Stimulated activated naive CD8-positive, alpha-beta T cell treated with anti-CD3 and anti-CD28 coated beads, Interleukin-15, amount 100 ng/mL, for 72 hours (primary cell): Measurements from ENCODE around the gene PCNX2.

Experiments used
- ATAC-seq: fragments of 150-1000 bp; cut with Tn5 transposase; 2 replicates; pipeline ENCODE4 v1.10.0; 2021; ENCODE audit warnings: mild to moderate bottlenecking, moderate library complexity
- DNase-seq, 2 donors: peaks; one replicate each; pipeline ENCODE4 v3.0.0; 2021 to 2022
- H3K27ac Mint-ChIP-seq, 2 donors: one replicate each; pipeline ENCODE4 v1.8.0; 2022; ENCODE audit warnings: mild to moderate bottlenecking in 2 of 2, mixed read lengths in 2 of 2, moderate library complexity in 2 of 2
- H3K27me3 Mint-ChIP-seq: one replicate; pipeline ENCODE4 v1.8.0; 2022; ENCODE audit warnings: mixed read lengths
- H3K4me1 Mint-ChIP-seq: one replicate; pipeline ENCODE4 v1.8.0; 2022; ENCODE audit warnings: mild to moderate bottlenecking, mixed read lengths
- H3K4me3 Mint-ChIP-seq, 2 donors: one replicate each; pipeline ENCODE4 v1.8.0; 2022; ENCODE audit warnings: mild to moderate bottlenecking in 2 of 2, mixed read lengths in 2 of 2, moderate library complexity in 1 of 2
- H3K9me3 Mint-ChIP-seq, 2 donors: one replicate each; pipeline ENCODE4 v1.8.0; 2022; ENCODE audit warnings: mixed read lengths in 2 of 2

PCNX2 gene

GRCh38 chr1:233253231-233253831, 42.2 kb downstream of the PCNX2 start:
- peak overlapping the region in 1 of 2 donors; percentile 71 for H3K27ac Mint-ChIP-seq
- H3K4me3 Mint-ChIP-seq, result no peak overlapping the region
- no peaks in the 10 kb centered on the region for H3K27me3 Mint-ChIP-seq
- DNase-seq (no peak), ATAC-seq (no peak)
- no peaks in the 10 kb centered on the region for H3K9me3 Mint-ChIP-seq
- no peaks in the 10 kb centered on the region for H3K4me1 Mint-ChIP-seq

- no peaks in the 10 kb centered on the region for H3K4me1 Mint-ChIP-seq
- ATAC-seq (no peak), DNase-seq (no peak)
- no peak overlapping the region for H3K4me3 Mint-ChIP-seq
- no peaks in the 10 kb centered on the region for H3K27me3 Mint-ChIP-seq
- H3K9me3 Mint-ChIP-seq, result no peaks in the 10 kb centered on the region
- no peak overlapping the region for H3K27ac Mint-ChIP-seq
Measured at GRCh38 chr1:233252441-233252840, 43.1 kb downstream of the PCNX2 start.

DNA sequence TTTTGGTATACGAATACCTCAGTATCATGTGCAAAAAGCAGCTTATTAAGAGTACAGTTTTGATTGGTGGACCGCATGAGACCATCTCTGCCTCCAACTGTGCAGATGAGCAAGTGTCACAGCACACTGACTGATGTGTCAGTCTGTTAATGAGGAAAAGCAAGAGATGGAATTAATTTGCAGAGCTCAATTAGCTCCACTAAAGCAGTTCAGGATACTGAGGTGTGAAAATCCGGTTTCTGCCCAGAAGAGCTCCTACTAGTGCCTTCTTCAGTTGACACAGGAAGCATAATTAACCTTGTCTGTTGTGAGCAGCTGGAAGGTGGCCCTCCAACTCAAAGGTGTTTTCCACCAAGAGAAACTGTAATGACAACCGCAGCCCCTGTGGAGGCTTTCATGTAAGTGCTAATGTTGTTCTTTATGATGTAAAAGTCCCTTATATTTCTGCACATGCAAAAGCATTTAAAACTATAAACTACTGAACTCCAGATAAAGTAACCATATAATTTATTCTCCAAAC, 44.3 kb downstream of the PCNX2 start:
- no peaks in the 10 kb centered on the region for H3K9me3 Mint-ChIP-seq
- DNase-seq (no peak), ATAC-seq (no peak)
- no peaks in the 10 kb centered on the region for H3K4me1 Mint-ChIP-seq
- no peaks in the 10 kb centered on the region for H3K27me3 Mint-ChIP-seq
- no peak overlapping the region for H3K27ac Mint-ChIP-seq
- H3K4me3 Mint-ChIP-seq, result no peak overlapping the region

GRCh38 chr1:233248014-233248413, 47.5 kb downstream of the PCNX2 start:
- no peak overlapping the region for H3K4me3 Mint-ChIP-seq
- H3K4me1 Mint-ChIP-seq, result no peaks in the 10 kb centered on the region
- H3K9me3 Mint-ChIP-seq, result no peaks in the 10 kb centered on the region
- ATAC-seq (no peak), DNase-seq (no peak)
- H3K27me3 Mint-ChIP-seq, result no peaks in the 10 kb centered on the region
- no peak overlapping the region for H3K27ac Mint-ChIP-seq

GRCh38 chr1:233246965-233247364, 48.6 kb downstream of the PCNX2 start:
- Mint-ChIP-seq H3K9me3 (no peaks in the 10 kb centered on the region), H3K4me1 (no peaks in the 10 kb centered on the region), H3K4me3 (no peak overlapping the region), H3K27ac (no peak overlapping the region), H3K27me3 (no peaks in the 10 kb centered on the region)
- no peak for ATAC-seq
- no peak for DNase-seq

DNA sequence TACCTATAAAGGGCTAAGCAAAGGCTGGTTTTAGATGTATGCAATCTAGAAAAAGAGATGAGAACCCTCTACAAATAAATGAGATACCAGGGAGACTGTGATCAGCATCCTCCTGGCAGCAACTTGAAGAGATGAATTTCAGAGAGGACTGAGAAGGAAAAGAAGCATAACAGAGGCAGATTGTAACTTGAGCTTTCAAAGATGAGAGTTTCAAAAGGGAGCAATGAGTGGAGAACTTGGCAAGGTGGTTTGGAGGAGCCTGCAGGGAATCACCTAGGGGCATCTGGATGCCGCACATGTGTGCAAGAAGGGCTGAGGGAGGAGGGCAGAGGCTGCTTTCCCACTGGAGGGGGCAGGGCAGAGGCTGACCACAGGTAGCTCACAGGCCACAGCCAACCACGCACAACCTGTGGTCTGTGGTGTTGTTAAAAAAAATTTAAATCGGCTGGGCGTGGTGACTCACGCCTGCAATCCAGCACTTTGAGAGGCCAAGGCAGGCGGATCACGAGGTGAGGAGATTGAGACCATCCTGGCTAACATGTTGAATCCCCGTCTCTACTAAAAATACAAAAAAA, 50.2 kb downstream of the PCNX2 start:
- no peak for DNase-seq
- no peaks in the 10 kb centered on the region for H3K27me3 Mint-ChIP-seq
- no peak for ATAC-seq
- no peaks in the 10 kb centered on the region for H3K9me3 Mint-ChIP-seq
- H3K4me3 Mint-ChIP-seq, result no peak overlapping the region
- no peak overlapping the region for H3K27ac Mint-ChIP-seq
- no peaks in the 10 kb centered on the region for H3K4me1 Mint-ChIP-seq

GRCh38 chr1:233244183-233244582, 51.3 kb downstream of the PCNX2 start:
- no peak overlapping the region for H3K27ac Mint-ChIP-seq
- no peaks in the 10 kb centered on the region for H3K27me3 Mint-ChIP-seq
- no peak overlapping the region for H3K4me3 Mint-ChIP-seq
- no peaks in the 10 kb centered on the region for H3K9me3 Mint-ChIP-seq
- no peaks in the 10 kb centered on the region for H3K4me1 Mint-ChIP-seq
- DNase-seq (no peak), ATAC-seq (no peak)

DNA sequence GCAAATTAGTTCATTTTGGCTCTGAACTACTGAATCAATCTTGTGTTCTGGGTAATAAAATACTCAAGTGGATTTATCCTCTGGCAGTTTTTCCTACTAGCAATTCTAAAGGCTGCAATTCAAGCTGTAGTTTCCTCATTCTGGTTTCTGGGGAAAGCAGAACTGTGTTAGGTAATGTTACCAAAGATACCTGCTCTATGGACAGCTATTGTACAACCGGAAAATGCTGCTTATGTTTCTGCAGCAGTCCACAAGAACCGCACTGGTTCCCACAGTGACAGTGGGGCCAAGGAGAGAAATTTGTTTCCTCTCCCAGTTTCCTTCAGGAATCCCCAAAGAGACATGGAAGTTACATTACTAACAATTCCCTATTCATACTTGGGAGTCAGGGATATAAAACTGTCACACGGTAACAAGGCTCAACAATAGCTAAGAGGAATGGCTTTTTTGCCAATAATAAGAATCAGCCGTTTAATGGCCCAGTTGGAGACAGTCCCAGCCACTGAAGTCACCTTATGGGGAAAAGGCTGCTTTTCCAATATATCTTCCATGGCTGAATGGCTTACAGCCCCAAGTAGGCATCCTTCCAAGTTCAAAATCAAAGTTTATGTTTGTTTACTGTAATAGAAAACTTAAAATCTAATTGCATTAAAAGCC, 52.6 kb downstream of the PCNX2 start:
- ATAC-seq, result no peak

GRCh38 chr1:233241759-233242158, 53.8 kb downstream of the PCNX2 start:
- Mint-ChIP-seq H3K27me3 (no peaks in the 10 kb centered on the region), H3K27ac (no peak overlapping the region), H3K4me1 (no peaks in the 10 kb centered on the region), H3K4me3 (no peak overlapping the region), H3K9me3 (no peaks in the 10 kb centered on the region)
- no peak for ATAC-seq
- DNase-seq, result no peak

More for the DNA sequence above, 52.6 kb downstream of the PCNX2 start:
- DNase-seq, result no peak
- no peak overlapping the region for H3K27ac Mint-ChIP-seq
- no peaks in the 10 kb centered on the region for H3K4me1 Mint-ChIP-seq
- H3K27me3 Mint-ChIP-seq, result no peaks in the 10 kb centered on the region
- H3K4me3 Mint-ChIP-seq, result no peak overlapping the region
- H3K9me3 Mint-ChIP-seq, result no peaks in the 10 kb centered on the region

GRCh38 chr1:233240829-233241682, 54.5 kb downstream of the PCNX2 start:
- H3K4me1 Mint-ChIP-seq, result no peaks in the 10 kb centered on the region
- DNase-seq, result peak; percentile 4 to 14
- no peaks in the 10 kb centered on the region for H3K27me3 Mint-ChIP-seq
- no peak overlapping the region for H3K4me3 Mint-ChIP-seq
- no peaks in the 10 kb centered on the region for H3K9me3 Mint-ChIP-seq
- ATAC-seq, result peak; percentile 68
- no peak overlapping the region for H3K27ac Mint-ChIP-seq

DNA sequence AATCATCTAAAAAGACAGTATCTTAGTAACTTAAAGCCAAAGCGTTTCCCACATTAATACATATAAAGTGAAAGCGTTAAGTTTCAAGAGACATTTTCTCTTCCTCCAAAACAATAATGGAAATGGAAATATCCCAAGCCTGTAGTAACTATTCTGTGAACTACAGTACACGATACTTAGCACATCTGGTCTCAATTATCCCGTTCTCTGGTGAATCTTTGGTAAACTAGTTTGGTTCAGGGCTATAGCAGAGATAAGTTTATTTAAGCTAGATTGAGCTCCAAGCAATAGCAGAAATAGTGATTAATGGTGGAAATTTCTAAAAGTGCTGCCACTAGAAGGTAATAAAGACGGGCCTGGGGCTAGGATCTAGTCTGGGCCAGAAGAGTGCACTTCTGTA, 55.2 kb downstream of the PCNX2 start:
- no peak for DNase-seq
- Mint-ChIP-seq H3K9me3 (no peaks in the 10 kb centered on the region), H3K4me1 (no peaks in the 10 kb centered on the region), H3K27ac (peak overlapping the region in 1 of 2 donors; percentile 27), H3K27me3 (no peaks in the 10 kb centered on the region), H3K4me3 (no peak overlapping the region)
- ATAC-seq, result no peak

DNA sequence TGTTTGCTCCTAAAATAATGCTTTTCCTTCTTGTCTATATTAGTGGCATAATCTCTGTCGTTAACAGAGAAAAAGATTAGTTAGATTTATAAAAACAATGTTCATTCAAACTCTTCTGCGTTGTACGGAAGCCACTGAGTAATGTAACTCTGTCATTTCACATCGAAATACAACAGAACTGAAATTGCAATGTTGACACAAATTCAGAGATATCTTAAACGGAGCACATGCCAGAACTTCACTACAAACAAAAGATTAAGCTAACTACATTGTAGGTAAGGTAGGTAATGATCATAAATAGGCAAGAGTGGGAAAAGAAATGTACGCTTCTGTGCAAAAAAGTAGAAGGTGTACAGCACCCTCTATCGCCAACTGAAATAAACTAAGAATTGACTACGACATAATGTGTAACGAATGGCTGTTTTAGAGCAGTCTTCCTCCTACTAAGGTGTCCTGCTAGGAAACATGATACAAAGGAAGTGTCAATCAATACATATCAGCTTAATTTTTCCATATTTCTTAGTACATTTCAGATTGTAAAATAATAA, 56.6 kb downstream of the PCNX2 start:
- no peaks in the 10 kb centered on the region for H3K27me3 Mint-ChIP-seq
- no peaks in the 10 kb centered on the region for H3K4me1 Mint-ChIP-seq
- ATAC-seq, result no peak
- H3K9me3 Mint-ChIP-seq, result no peaks in the 10 kb centered on the region
- DNase-seq, result no peak
- H3K4me3 Mint-ChIP-seq, result no peak overlapping the region
- no peak overlapping the region for H3K27ac Mint-ChIP-seq

DNA sequence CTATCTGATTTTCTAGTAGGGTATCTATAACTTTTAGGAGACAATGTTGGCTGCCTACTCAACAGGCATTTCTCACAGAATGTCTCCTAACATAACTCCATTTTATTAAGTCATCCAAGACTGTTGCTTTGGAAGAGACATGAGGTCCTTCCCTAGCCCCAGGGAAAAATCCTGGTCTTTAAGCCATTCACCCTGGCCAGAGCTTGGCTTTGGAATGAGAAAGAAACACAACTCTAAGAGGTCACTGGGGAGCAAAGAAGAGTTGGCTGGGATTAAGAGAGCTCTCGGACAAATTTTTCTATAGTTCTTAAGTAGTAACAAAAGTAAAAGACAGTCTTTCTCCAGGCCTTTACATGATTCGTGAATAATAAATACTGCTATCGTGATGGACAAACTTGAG, 57.9 kb downstream of the PCNX2 start:
- ATAC-seq (no peak), DNase-seq (no peak)
- H3K4me3 Mint-ChIP-seq, result no peak overlapping the region
- H3K27me3 Mint-ChIP-seq, result no peaks in the 10 kb centered on the region
- no peak overlapping the region for H3K27ac Mint-ChIP-seq
- no peaks in the 10 kb centered on the region for H3K9me3 Mint-ChIP-seq
- no peaks in the 10 kb centered on the region for H3K4me1 Mint-ChIP-seq

GRCh38 chr1:233233508-233234040, 62.0 kb downstream of the PCNX2 start:
- H3K4me1 Mint-ChIP-seq, result no peaks in the 10 kb centered on the region
- no peak for ATAC-seq
- no peaks in the 10 kb centered on the region for H3K9me3 Mint-ChIP-seq
- peak overlapping the region; percentile 7 to 33 for H3K27ac Mint-ChIP-seq
- H3K4me3 Mint-ChIP-seq, result no peak overlapping the region
- DNase-seq, result no peak
- H3K27me3 Mint-ChIP-seq, result no peaks in the 10 kb centered on the region

GRCh38 chr1:233230011-233230410, 65.5 kb downstream of the PCNX2 start:
- ATAC-seq (no peak), DNase-seq (no peak)
- H3K4me1 Mint-ChIP-seq, result no peaks in the 10 kb centered on the region
- H3K27ac Mint-ChIP-seq, result peak overlapping the region in 1 of 2 donors; percentile 59
- H3K4me3 Mint-ChIP-seq, result no peak overlapping the region
- no peaks in the 10 kb centered on the region for H3K9me3 Mint-ChIP-seq
- no peaks in the 10 kb centered on the region for H3K27me3 Mint-ChIP-seq
